Sigmoid colon (tissue), 4 donors: ENCODE results near the gene NFIA.

Source experiments
- EP300 ChIP-seq, 4 donors: sonication (generic); formaldehyde crosslinking; IDR thresholded peaks; one replicate each; pipeline ENCODE4 v1.6.1; 2017; ENCODE audit warnings: antibody characterized with exemption in 4 of 4
- POLR2AphosphoS5 ChIP-seq, 4 donors: sonication (generic); formaldehyde crosslinking; IDR thresholded peaks; one replicate each; pipeline ENCODE4 v1.6.1; 2017; ENCODE audit warnings: antibody characterized with exemption in 4 of 4
- TF ChIP-seq, protein P1 (sequence below), 4 experiments: fragments of 450-650 bp in 3 of 4; fragments of 200-600 bp in 1 of 4; IDR thresholded peaks; one replicate each; pipeline ENCODE4 v1.5.1; 2016 to 2019; ENCODE audit warnings: antibody characterized with exemption in 4 of 4, mild to moderate bottlenecking in 3 of 4, moderate library complexity in 2 of 4

GRCh38 chr1:61042466-61043009 is 39.8 kb upstream of the NFIA start:
- TF ChIP-seq, protein P1, sequence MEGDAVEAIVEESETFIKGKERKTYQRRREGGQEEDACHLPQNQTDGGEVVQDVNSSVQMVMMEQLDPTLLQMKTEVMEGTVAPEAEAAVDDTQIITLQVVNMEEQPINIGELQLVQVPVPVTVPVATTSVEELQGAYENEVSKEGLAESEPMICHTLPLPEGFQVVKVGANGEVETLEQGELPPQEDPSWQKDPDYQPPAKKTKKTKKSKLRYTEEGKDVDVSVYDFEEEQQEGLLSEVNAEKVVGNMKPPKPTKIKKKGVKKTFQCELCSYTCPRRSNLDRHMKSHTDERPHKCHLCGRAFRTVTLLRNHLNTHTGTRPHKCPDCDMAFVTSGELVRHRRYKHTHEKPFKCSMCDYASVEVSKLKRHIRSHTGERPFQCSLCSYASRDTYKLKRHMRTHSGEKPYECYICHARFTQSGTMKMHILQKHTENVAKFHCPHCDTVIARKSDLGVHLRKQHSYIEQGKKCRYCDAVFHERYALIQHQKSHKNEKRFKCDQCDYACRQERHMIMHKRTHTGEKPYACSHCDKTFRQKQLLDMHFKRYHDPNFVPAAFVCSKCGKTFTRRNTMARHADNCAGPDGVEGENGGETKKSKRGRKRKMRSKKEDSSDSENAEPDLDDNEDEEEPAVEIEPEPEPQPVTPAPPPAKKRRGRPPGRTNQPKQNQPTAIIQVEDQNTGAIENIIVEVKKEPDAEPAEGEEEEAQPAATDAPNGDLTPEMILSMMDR (IDR thresholded peaks at IDR 0.05), result no peak
- no peak for TF ChIP-seq POLR2AphosphoS5 (IDR thresholded peaks at IDR 0.05)
- TF ChIP-seq EP300 (IDR thresholded peaks at IDR 0.05), result no peak
